MM.1S (cell line): ENCODE results near the gene PLAAT3.

Source experiments
- CTCF ChIP-seq: fragments of 300-600 bp; sonication (generic); IDR thresholded peaks from 2 replicates; pipeline ENCODE4 v1.5.1; 2016; ENCODE audit warnings: antibody characterized with exemption, low read length, mixed read lengths
- EZH2 ChIP-seq: fragments of 300-600 bp; sonication (generic); optimal IDR thresholded peaks from 2 replicates; pipeline ENCODE3; 2017; ENCODE audit warnings: low read depth, mild to moderate bottlenecking, antibody characterized with exemption, low read length, mixed read lengths
- EZH2phosphoT487 ChIP-seq: fragments of 300-600 bp; sonication (generic); IDR thresholded peaks from 2 replicates; pipeline ENCODE4 v1.6.1; 2018; ENCODE audit warnings: antibody characterized with exemption, low read length

- TF ChIP-seq EZH2: no peak
- no peak for TF ChIP-seq CTCF
- no peak for TF ChIP-seq EZH2phosphoT487
Measured at GRCh38 chr11:63610604-63611394, 3.4 kb downstream of the PLAAT3 start.
